GM12878 (cell line): Measurements from ENCODE around the gene LMOD1. TPM values are rescaled to one million over a fixed set of nuclear protein-coding genes. Genes with fewer than 3 reads are reported as not detected.
"Not testable (repeated sequence)": the region's sequence is repeated elsewhere in the genome, so short reads cannot be mapped to it uniquely, and the experiment has no call there.

ENCODE experiments used
- ATAC-seq: fragments of 200-7000 bp; cut with Tn5 transposase; 3 replicates; pipeline ENCODE4 v1.9.1; 2020; ENCODE audit warnings: mild to moderate bottlenecking, moderate library complexity
- BruUV-seq: library from RNA; stranded (reverse); fragments of 400-500 nt; replicated peaks from 2 replicates; lab custom pipeline; 2021; lab: Mats Ljungman, UMichigan
- CTCF ChIA-PET: fragments of 300-600 bp; sonication (Branson Sonifier 250); formaldehyde crosslinking; extraction: SDS; loops from one replicate; lab custom pipeline; 2021; ENCODE audit warnings: inconsistent platforms; lab: Yijun Ruan, JAX
- POLR2A ChIA-PET: fragments of 350-600 bp; formaldehyde crosslinking; extraction: SDS; loops from one replicate; lab custom pipeline; 2021; ENCODE audit warnings: inconsistent platforms; lab: Charles Lee
- RAD21 ChIA-PET: fragments of 300-600 bp; sonication (Branson Sonifier 250); formaldehyde crosslinking; loops from one replicate; lab custom pipeline; 2023; ENCODE audit warnings: antibody characterized with exemption; ENCODE audit not compliant: unreplicated experiment; lab: Charles Lee
- SMC1A ChIA-PET: fragments of 300-600 bp; sonication (Branson Sonifier 250); formaldehyde crosslinking; loops from one replicate; lab custom pipeline; 2023; ENCODE audit not compliant: unreplicated experiment, uncharacterized antibody; lab: Charles Lee
- DNase-seq: peaks from one replicate; pipeline ENCODE4 v3.0.0-alpha.2; 2011; ENCODE audit warnings: low read depth, low spot score
- FAIRE-seq: peaks from 3 replicates; lab custom pipeline; 2011; peaks lifted over from hg19 to GRCh38; lab: Jason Lieb, UNC
- H2AFZ ChIP-seq: 2 replicates; pipeline ENCODE4 v1.6.0; 2011; ENCODE audit warnings: low read depth, low read length, control low read depth; ENCODE audit not compliant: control insufficient read depth
- H3K27ac ChIP-seq: 2 replicates; pipeline ENCODE4 v1.5.1; 2011; ENCODE audit warnings: control low read depth; ENCODE audit not compliant: control insufficient read depth, insufficient read depth
- H3K27me3 ChIP-seq, 2 experiments: replicated peaks in 1 of 2; 2 replicates each; pipeline versions ENCODE4 v1.6.0 to v1.6.1; 2011; ENCODE audit warnings: low read length in 1 of 2; ENCODE audit not compliant: control insufficient read depth in 2 of 2, insufficient read depth in 2 of 2
- H3K36me3 ChIP-seq, 2 experiments: 2 replicates each; pipeline ENCODE4 v1.5.1; 2011; ENCODE audit warnings: low read length in 1 of 2; ENCODE audit not compliant: control insufficient read depth in 2 of 2, insufficient read depth in 2 of 2
- H3K4me1 ChIP-seq: 2 replicates; pipeline ENCODE4 v1.6.1; 2011; ENCODE audit warnings: mild to moderate bottlenecking, low read length, moderate library complexity, mixed read lengths; ENCODE audit not compliant: control insufficient read depth, insufficient read depth
- H3K4me2 ChIP-seq: 2 replicates; pipeline ENCODE4 v1.6.0; 2011; ENCODE audit warnings: control low read depth; ENCODE audit not compliant: control insufficient read depth, insufficient read depth
- H3K4me3 ChIP-seq: fragments of 200-600 bp; sonication (generic); 2 replicates; pipeline ENCODE4 v1.5.1; 2016
- H3K79me2 ChIP-seq: 2 replicates; pipeline ENCODE4 v1.6.0; 2011; ENCODE audit warnings: low read length; ENCODE audit not compliant: control insufficient read depth, insufficient read depth
- H3K9ac ChIP-seq: 2 replicates; pipeline ENCODE4 v1.8.0; 2011; ENCODE audit warnings: low read length, control low read depth, mixed read lengths; ENCODE audit not compliant: control insufficient read depth, insufficient read depth
- H3K9me3 ChIP-seq: replicated peaks from 3 replicates; pipeline ENCODE4 v1.5.1; 2011; ENCODE audit warnings: mild to moderate bottlenecking, low read length; ENCODE audit not compliant: control insufficient read depth, insufficient read depth
- H4K20me1 ChIP-seq: 2 replicates; pipeline ENCODE4 v1.6.0; 2011; ENCODE audit not compliant: control insufficient read depth, insufficient read depth
- CHD2 ChIP-seq: IDR thresholded peaks from 2 replicates; pipeline ENCODE4 v1.6.1; 2011; ENCODE audit warnings: low read depth, low read length, improper control_type of control experiment, borderline replicate concordance
- CREM ChIP-seq: IDR thresholded peaks from 2 replicates; pipeline ENCODE4 v1.6.1; 2014; ENCODE audit warnings: antibody characterized with exemption, low read depth
- ETV6 ChIP-seq, 2 experiments: fragments of 450-650 bp in 1 of 2; IDR thresholded peaks in 1 of 2; conservative IDR thresholded peaks in 1 of 2; 2 replicates each; pipeline ENCODE4 v1.6.1; 2014; ENCODE audit warnings: antibody characterized with exemption in 1 of 2, borderline replicate concordance in 1 of 2, low read depth in 1 of 2, mild to moderate bottlenecking in 1 of 2, moderate library complexity in 1 of 2
- GABPA ChIP-seq: IDR thresholded peaks from 2 replicates; pipeline ENCODE4 v1.6.1; 2014; ENCODE audit warnings: antibody characterized with exemption, low read depth, mild to moderate bottlenecking, inconsistent platforms
- MYB ChIP-seq: fragments of 150-350 bp; IDR thresholded peaks from 2 replicates; pipeline ENCODE4 v1.6.1; 2014; ENCODE audit warnings: mild to moderate bottlenecking, low read depth, low read length, borderline replicate concordance
- NFXL1 ChIP-seq: fragments of 450-650 bp; IDR thresholded peaks from 2 replicates; pipeline ENCODE4 v1.6.1; 2017; ENCODE audit warnings: antibody characterized with exemption, mild to moderate bottlenecking, borderline replicate concordance
- STAT3 ChIP-seq: IDR thresholded peaks from 2 replicates; pipeline ENCODE4 v1.6.1; 2011; ENCODE audit warnings: low read depth, low read length, improper control_type of control experiment
- YY1 ChIP-seq: IDR thresholded peaks from 2 replicates; pipeline ENCODE4 v1.6.1; 2011; ENCODE audit warnings: low read depth, mild to moderate bottlenecking, low read length
- ZBED1 ChIP-seq: IDR thresholded peaks from 2 replicates; pipeline ENCODE4 v1.6.1; 2016; ENCODE audit warnings: borderline replicate concordance
- ZNF24 ChIP-seq: fragments of 450-650 bp; IDR thresholded peaks from 2 replicates; pipeline ENCODE4 v1.6.1; 2017; ENCODE audit warnings: antibody characterized with exemption, mild to moderate bottlenecking
- WGBS: methylation state at CpG from one replicate; pipeline ENCODE4 v1.1.6; 2016; ENCODE audit warnings: low lambda C conversion rate; ENCODE audit not compliant: insufficient replicate concordance, insufficient coverage; ENCODE audit errors: missing lambda C conversion rate; 5-methylcytosine and 5-hydroxymethylcytosine counted together
- in situ Hi-C: fragments of 300-500 bp; cut with MboI; formaldehyde crosslinking; loops from 9 replicates; pipeline ENCODE4 v1.14.3; 2018; ENCODE audit warnings: mixed read lengths
- intact Hi-C: fragments of 100-400 bp; cut with micrococcal nuclease; formaldehyde crosslinking; loops from one replicate; pipeline ENCODE4 v1.14.2; 2022; ENCODE audit not compliant: unreplicated experiment
- polyA plus RNA-seq, 11 experiments: library from polyadenylated mRNA; depleted of rRNA in 4 of 11; unstranded in 6 of 11; stranded (reverse) in 5 of 11; fragments of >200 nt; fragmentation: Nextera tagmentation in 4 of 11; fragmentation: Illumina TruSeq in 1 of 11; extraction: Ambion mirVana in 4 of 11; extraction: Trizol in 1 of 11; gene quantifications; 1 replicate in 1 of 11; 2 replicates in 10 of 11; pipeline versions ENCODE4 v1.2.1 to v1.2.3, GENCODE V29; 2011 to 2016; ENCODE audit warnings: inconsistent platforms in 2 of 11, missing spikeins in 2 of 11, low read depth in 1 of 11
- total RNA-seq, 4 experiments: library from RNA; depleted of rRNA in 3 of 4; stranded (reverse); fragments of >200 nt in 3 of 4; fragmentation: Illumina TruSeq in 1 of 4; extraction: Trizol in 1 of 4; gene quantifications; 2 replicates each; pipeline versions ENCODE4 v1.2.1 to v1.2.3, GENCODE V29; 2013 to 2021
- TF ChIP-seq, protein P1 (sequence below): fragments of 150-350 bp; IDR thresholded peaks from 2 replicates; pipeline ENCODE4 v1.6.1; 2016; ENCODE audit warnings: low read depth, low read length
- TF ChIP-seq, protein P2 (sequence below): IDR thresholded peaks from 2 replicates; pipeline ENCODE4 v1.6.1; 2012; ENCODE audit warnings: low read depth, low read length, improper control_type of control experiment
- TF ChIP-seq, protein P3 (sequence below): IDR thresholded peaks from 2 replicates; pipeline ENCODE4 v1.6.1; 2011; ENCODE audit warnings: borderline replicate concordance, low read depth, mild to moderate bottlenecking, moderate library complexity, low read length; ENCODE audit not compliant: insufficient read depth, poor library complexity, severe bottlenecking

The LMOD1 gene
- total and polyA plus RNA-seq, 10 of the 15 experiments (the other 5 are each of a cell fraction or from before 2014, with no cell fraction given), result 0.15 TPM; not detected in 9

DNA sequence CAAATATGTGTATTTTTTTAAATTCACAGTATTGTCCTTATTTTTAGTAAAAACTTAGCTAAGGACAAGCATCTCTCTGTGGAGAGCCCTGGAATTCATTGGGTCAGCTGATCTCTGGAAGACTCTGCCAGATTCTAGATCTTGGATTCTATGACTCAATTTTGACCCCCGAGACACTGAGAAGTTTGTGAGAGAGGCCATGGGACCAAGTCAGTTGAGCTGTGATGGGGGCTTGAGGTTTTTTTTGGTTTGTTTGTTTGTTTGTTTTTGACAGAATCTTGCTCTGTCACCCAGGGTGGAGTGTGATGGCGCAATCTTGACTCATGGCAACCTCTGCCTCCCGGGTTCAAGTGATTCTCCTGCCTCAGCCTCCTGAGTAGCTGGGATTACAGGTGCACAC, 44.1 kb downstream of the LMOD1 start:
- ChIA-PET RAD21 (no interaction called here), CTCF (interaction anchor here (0.6 to 2.0 kb wide), 4 partner anchors 20 to 216 kb away, joined by 3 to 5 read pairs (median 3); no protein-coding TSS in a partner anchor), SMC1A (interaction anchor here (0.5 kb wide), 1 partner anchor 1800 kb away, joined by 3 read pairs; no protein-coding TSS in a partner anchor), POLR2A (interaction anchor here (0.5 kb wide), 1 partner anchor 20 kb away, joined by 7 read pairs; no protein-coding TSS in a partner anchor)
- in situ Hi-C loops (no loop called here), intact Hi-C loops (no loop called here)
- Histone ChIP-seq H3K79me2 (no peaks in the 10 kb centered on the region), H3K27me3 (no peaks in the 10 kb centered on the region), H4K20me1 (no peaks in the 10 kb centered on the region), H3K9me3 (no peaks in the 10 kb centered on the region), H3K9ac (no peak overlapping the region), H3K36me3 (no peaks in the 10 kb centered on the region), H3K4me3 (no peak overlapping the region), H2AFZ (no peak overlapping the region), H3K4me1 (no peaks in the 10 kb centered on the region), H3K4me2 (no peak overlapping the region), H3K27ac (no peak overlapping the region)
- 41% methylated on average over 3 of the region's 3 CpGs for WGBS
- no peak for ATAC-seq
- no peak for FAIRE-seq
- DNase-seq, result no peak
- no peak for TF ChIP-seq ZBED1
- TF ChIP-seq, protein P1, sequence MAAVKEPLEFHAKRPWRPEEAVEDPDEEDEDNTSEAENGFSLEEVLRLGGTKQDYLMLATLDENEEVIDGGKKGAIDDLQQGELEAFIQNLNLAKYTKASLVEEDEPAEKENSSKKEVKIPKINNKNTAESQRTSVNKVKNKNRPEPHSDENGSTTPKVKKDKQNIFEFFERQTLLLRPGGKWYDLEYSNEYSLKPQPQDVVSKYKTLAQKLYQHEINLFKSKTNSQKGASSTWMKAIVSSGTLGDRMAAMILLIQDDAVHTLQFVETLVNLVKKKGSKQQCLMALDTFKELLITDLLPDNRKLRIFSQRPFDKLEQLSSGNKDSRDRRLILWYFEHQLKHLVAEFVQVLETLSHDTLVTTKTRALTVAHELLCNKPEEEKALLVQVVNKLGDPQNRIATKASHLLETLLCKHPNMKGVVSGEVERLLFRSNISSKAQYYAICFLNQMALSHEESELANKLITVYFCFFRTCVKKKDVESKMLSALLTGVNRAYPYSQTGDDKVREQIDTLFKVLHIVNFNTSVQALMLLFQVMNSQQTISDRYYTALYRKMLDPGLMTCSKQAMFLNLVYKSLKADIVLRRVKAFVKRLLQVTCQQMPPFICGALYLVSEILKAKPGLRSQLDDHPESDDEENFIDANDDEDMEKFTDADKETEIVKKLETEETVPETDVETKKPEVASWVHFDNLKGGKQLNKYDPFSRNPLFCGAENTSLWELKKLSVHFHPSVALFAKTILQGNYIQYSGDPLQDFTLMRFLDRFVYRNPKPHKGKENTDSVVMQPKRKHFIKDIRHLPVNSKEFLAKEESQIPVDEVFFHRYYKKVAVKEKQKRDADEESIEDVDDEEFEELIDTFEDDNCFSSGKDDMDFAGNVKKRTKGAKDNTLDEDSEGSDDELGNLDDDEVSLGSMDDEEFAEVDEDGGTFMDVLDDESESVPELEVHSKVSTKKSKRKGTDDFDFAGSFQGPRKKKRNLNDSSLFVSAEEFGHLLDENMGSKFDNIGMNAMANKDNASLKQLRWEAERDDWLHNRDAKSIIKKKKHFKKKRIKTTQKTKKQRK, result no peak
- TF ChIP-seq, protein P2, sequence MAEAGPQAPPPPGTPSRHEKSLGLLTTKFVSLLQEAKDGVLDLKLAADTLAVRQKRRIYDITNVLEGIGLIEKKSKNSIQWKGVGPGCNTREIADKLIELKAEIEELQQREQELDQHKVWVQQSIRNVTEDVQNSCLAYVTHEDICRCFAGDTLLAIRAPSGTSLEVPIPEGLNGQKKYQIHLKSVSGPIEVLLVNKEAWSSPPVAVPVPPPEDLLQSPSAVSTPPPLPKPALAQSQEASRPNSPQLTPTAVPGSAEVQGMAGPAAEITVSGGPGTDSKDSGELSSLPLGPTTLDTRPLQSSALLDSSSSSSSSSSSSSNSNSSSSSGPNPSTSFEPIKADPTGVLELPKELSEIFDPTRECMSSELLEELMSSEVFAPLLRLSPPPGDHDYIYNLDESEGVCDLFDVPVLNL, result no peak
- TF ChIP-seq ZNF24, result no peak
- TF ChIP-seq CHD2, result no peak
- TF ChIP-seq CREM, result no peak
- TF ChIP-seq NFXL1, result no peak
- TF ChIP-seq, protein P3, sequence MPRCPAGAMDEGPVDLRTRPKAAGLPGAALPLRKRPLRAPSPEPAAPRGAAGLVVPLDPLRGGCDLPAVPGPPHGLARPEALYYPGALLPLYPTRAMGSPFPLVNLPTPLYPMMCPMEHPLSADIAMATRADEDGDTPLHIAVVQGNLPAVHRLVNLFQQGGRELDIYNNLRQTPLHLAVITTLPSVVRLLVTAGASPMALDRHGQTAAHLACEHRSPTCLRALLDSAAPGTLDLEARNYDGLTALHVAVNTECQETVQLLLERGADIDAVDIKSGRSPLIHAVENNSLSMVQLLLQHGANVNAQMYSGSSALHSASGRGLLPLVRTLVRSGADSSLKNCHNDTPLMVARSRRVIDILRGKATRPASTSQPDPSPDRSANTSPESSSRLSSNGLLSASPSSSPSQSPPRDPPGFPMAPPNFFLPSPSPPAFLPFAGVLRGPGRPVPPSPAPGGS, result no peak
- no peak for TF ChIP-seq GABPA
- TF ChIP-seq STAT3, result no peak
- no peak for TF ChIP-seq MYB
- TF ChIP-seq YY1, result no peak
- no peak for TF ChIP-seq ETV6 (conservative IDR thresholded peaks at IDR 0.05 in 1 of 2, IDR thresholded peaks at IDR 0.05 in 1 of 2; ENCODE audit: borderline replicate concordance in 1 of 2, low read depth in 1 of 2)
- BruUV-seq, result no TSS peak

DNA sequence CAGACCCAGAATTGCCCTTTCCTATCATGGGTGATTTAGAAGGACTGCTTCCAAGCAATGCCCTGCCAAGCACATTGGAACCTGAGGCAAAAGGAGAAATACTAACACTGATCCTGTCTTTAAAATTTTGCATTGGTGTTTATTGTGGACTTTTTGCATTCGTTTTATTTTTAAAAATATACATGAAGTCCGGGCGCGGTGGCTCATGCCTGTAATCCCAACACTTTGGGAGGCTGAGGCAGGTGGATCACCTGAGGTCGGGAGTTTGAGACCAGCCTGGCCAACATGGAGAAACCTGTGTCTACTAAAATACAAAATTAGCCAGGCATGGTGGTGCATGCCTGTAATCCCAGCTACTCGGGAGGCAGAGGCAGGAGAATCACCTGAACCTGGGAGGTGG, 45.3 kb downstream of the LMOD1 start:
- POLR2A ChIA-PET, H2AFZ ChIP-seq, BruUV-seq, H3K4me3 ChIP-seq, H3K27me3 ChIP-seq, H3K4me1 ChIP-seq, H3K4me2 ChIP-seq, SMC1A ChIA-PET, H3K36me3 ChIP-seq, H4K20me1 ChIP-seq, H3K9me3 ChIP-seq, in situ Hi-C loops, intact Hi-C loops, H3K9ac ChIP-seq, RAD21 ChIA-PET, DNase-seq, H3K27ac ChIP-seq, ATAC-seq, H3K79me2 ChIP-seq, FAIRE-seq: not testable (repeated sequence)
- WGBS, result 60% methylated on average over 6 of the region's 6 CpGs
- CTCF ChIA-PET, result interaction anchor here (0.6 to 1.1 kb wide), 2 partner anchors 9 to 23 kb away, joined by 3 read pairs; no protein-coding TSS in a partner anchor
